Neural cell (in vitro differentiated cells): Measurements from ENCODE around the gene SPN. TPM values are rescaled to one million over a fixed set of nuclear protein-coding genes. Genes with fewer than 3 reads are reported as not detected.
"Not testable (repeated sequence)": the region's sequence is repeated elsewhere in the genome, so short reads cannot be mapped to it uniquely, and the experiment has no call there.

ENCODE experiments used
- H2AFZ ChIP-seq: fragments of 200-600, 300-800 bp; sonication (generic), shearing (Covaris generic); 2 replicates; pipeline ENCODE4 v1.6.0; 2014; ENCODE audit warnings: low read depth, mild to moderate bottlenecking, antibody characterized with exemption, low read length, moderate library complexity
- H3F3A ChIP-seq: fragments of 200-600 bp; shearing (Covaris generic); 2 replicates; pipeline ENCODE4 v1.6.1; 2016; ENCODE audit warnings: mild to moderate bottlenecking, moderate library complexity, mixed read lengths, antibody characterized with exemption, low read length; ENCODE audit not compliant: insufficient read depth, poor library complexity, severe bottlenecking
- H3K27ac ChIP-seq: fragments of 200-600, 300-800 bp; sonication (generic), shearing (Covaris generic); 2 replicates; pipeline ENCODE4 v1.5.1; 2014; ENCODE audit warnings: mild to moderate bottlenecking, low read length, moderate library complexity
- H3K27me3 ChIP-seq: fragments of 300-800, 200-600 bp; sonication (generic), shearing (Covaris generic); 2 replicates; pipeline ENCODE4 v1.6.0; 2014; ENCODE audit warnings: mild to moderate bottlenecking, low read depth, low read length, moderate library complexity; ENCODE audit not compliant: insufficient read depth
- H3K36me3 ChIP-seq: fragments of 300-800, 200-600 bp; sonication (generic), shearing (Covaris generic); 2 replicates; pipeline ENCODE4 v1.5.1; 2014; ENCODE audit warnings: mild to moderate bottlenecking, antibody characterized with exemption, low read length, moderate library complexity; ENCODE audit not compliant: insufficient read depth
- H3K4me2 ChIP-seq: fragments of 300-800, 200-600 bp; sonication (generic), shearing (Covaris generic); 2 replicates; pipeline ENCODE4 v1.6.0; 2014; ENCODE audit warnings: mild to moderate bottlenecking, low read length
- H3K4me3 ChIP-seq: fragments of 300-800, 200-600 bp; sonication (generic), shearing (Covaris generic); 2 replicates; pipeline ENCODE4 v1.5.1; 2014; ENCODE audit warnings: mild to moderate bottlenecking, low read length, moderate library complexity
- H3K79me2 ChIP-seq: fragments of 200-600 bp; shearing (Covaris generic); replicated peaks from 2 replicates; pipeline ENCODE4 v1.6.0; 2014; ENCODE audit warnings: mild to moderate bottlenecking, low read length, moderate library complexity; ENCODE audit not compliant: insufficient read depth
- H3K9ac ChIP-seq: fragments of 300-800, 200-600 bp; sonication (generic), shearing (Covaris generic); 2 replicates; pipeline ENCODE4 v1.6.1; 2016; ENCODE audit warnings: mild to moderate bottlenecking, low read length, mixed read lengths
- H3K9me2 ChIP-seq: fragments of 200-600 bp; shearing (Covaris generic); 2 replicates; pipeline ENCODE4 v1.6.1; 2016; ENCODE audit warnings: mild to moderate bottlenecking, low read length, mixed read lengths; ENCODE audit not compliant: insufficient read depth
- H3K9me3 ChIP-seq: fragments of 200-600, 300-800 bp; sonication (generic), shearing (Covaris generic); 2 replicates; pipeline ENCODE4 v1.6.1; 2016; ENCODE audit warnings: mild to moderate bottlenecking, mixed run types, low read length, moderate library complexity, mixed read lengths
- H4K20me1 ChIP-seq: fragments of 200-600 bp; shearing (Covaris generic); 2 replicates; pipeline ENCODE4 v1.6.1; 2016; ENCODE audit warnings: mild to moderate bottlenecking, mixed run types; ENCODE audit not compliant: insufficient read depth
- EP300 ChIP-seq: fragments of 450-650 bp; conservative IDR thresholded peaks from 2 replicates; pipeline ENCODE4 v1.6.1; 2014; ENCODE audit warnings: antibody characterized with exemption, mild to moderate bottlenecking, moderate library complexity; ENCODE audit not compliant: poor library complexity, severe bottlenecking
- EZH2 ChIP-seq: fragments of 200-600, 300-800 bp; shearing (Covaris generic), sonication (generic); IDR thresholded peaks from 2 replicates; pipeline ENCODE4 v1.6.1; 2014; ENCODE audit warnings: antibody characterized with exemption, low read length, borderline replicate concordance, mild to moderate bottlenecking; ENCODE audit not compliant: insufficient read depth, poor library complexity, severe bottlenecking
- MXI1 ChIP-seq: fragments of 450-650 bp; conservative IDR thresholded peaks from 2 replicates; pipeline ENCODE4 v1.6.1; 2014; ENCODE audit warnings: antibody characterized with exemption, mild to moderate bottlenecking; ENCODE audit not compliant: poor library complexity, severe bottlenecking
- RAD21 ChIP-seq: fragments of 450-650 bp; conservative IDR thresholded peaks from 2 replicates; pipeline ENCODE4 v1.6.1; 2014; ENCODE audit warnings: antibody characterized with exemption, mild to moderate bottlenecking, moderate library complexity
- TAF1 ChIP-seq: IDR thresholded peaks from 2 replicates; pipeline ENCODE4 v1.6.1; 2012; ENCODE audit warnings: low read depth
- polyA plus RNA-seq: library from polyadenylated mRNA; depleted of rRNA; stranded (reverse); fragments of >200 nt; gene quantifications from 2 replicates; pipeline ENCODE4 v1.2.3, GENCODE V29; 2014
- TF ChIP-seq, protein P1 (sequence below): IDR thresholded peaks from 2 replicates; pipeline ENCODE4 v1.6.1; 2012; ENCODE audit warnings: borderline replicate concordance
- TF ChIP-seq, protein P2 (sequence below): fragments of 450-650 bp; IDR thresholded peaks from 2 replicates; pipeline ENCODE4 v1.5.1; 2014; ENCODE audit warnings: antibody characterized with exemption, mild to moderate bottlenecking, moderate library complexity; ENCODE audit not compliant: poor library complexity, severe bottlenecking

The SPN gene
- polyA plus RNA-seq, 1 donor from 2014 or later: 0.09 TPM

DNA sequence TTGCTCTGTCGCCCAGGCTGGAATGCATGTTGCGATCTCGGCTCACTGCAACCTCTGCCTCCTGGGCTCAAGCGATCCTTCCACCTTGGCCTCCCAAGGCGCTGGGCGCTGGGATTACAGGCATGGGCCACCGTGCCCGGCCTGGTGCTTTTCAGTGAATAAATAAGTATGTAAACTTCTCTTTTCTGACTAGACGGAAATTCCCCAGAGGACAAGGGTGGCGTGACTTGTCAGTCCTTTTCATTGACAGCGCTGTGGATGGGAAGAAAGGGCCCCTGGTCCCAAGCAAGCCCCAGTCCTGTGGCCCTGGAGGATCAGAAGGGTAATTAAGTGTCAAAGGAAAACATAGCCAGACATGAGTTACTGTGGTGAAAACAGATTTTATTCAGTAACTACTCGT lies 9.6 kb upstream of the SPN start:
- no peaks in the 10 kb centered on the region for H3K9me3 ChIP-seq
- H3K4me2 ChIP-seq: no peak overlapping the region
- no peak overlapping the region for H3K4me3 ChIP-seq
- H4K20me1 ChIP-seq: no peaks in the 10 kb centered on the region
- H3F3A ChIP-seq: no peaks in the 10 kb centered on the region
- no peak for TF ChIP-seq RAD21
- no peak for TF ChIP-seq TAF1
- no peak overlapping the region for H3K27ac ChIP-seq
- H3K9me2 ChIP-seq: no peaks in the 10 kb centered on the region
- no peaks in the 10 kb centered on the region for H3K27me3 ChIP-seq
- no peaks in the 10 kb centered on the region for H3K36me3 ChIP-seq
- H3K79me2 ChIP-seq: no peaks in the 10 kb centered on the region
- no peak overlapping the region for H3K9ac ChIP-seq
- no peak overlapping the region for H2AFZ ChIP-seq

DNA sequence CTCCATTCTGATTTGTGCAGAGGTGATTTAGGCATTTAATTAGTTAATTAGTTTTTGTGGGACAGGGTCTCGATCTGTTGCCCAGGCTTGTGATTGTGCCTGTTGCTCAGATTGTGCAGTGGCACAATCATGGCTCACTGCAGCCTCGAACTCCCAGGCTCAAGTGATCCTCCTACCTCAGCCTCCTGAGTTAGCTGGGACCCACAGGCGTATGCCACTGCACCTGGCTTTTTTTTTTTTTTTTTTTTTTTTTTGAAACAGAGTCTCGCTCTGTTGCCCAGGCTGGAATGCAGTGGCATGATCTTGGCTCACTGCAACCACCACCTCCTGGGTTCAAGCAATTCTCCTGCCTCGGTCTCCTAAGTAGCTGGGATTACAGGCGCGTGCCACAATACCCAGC lies 9.2 kb upstream of the SPN start:
- H3K4me3 ChIP-seq, H3K9ac ChIP-seq, H3K9me3 ChIP-seq, H3K79me2 ChIP-seq, H3K27me3 ChIP-seq, H2AFZ ChIP-seq, H3K9me2 ChIP-seq, H3K27ac ChIP-seq, H3F3A ChIP-seq, H3K36me3 ChIP-seq, H3K4me2 ChIP-seq, H4K20me1 ChIP-seq: not testable (repeated sequence)

DNA sequence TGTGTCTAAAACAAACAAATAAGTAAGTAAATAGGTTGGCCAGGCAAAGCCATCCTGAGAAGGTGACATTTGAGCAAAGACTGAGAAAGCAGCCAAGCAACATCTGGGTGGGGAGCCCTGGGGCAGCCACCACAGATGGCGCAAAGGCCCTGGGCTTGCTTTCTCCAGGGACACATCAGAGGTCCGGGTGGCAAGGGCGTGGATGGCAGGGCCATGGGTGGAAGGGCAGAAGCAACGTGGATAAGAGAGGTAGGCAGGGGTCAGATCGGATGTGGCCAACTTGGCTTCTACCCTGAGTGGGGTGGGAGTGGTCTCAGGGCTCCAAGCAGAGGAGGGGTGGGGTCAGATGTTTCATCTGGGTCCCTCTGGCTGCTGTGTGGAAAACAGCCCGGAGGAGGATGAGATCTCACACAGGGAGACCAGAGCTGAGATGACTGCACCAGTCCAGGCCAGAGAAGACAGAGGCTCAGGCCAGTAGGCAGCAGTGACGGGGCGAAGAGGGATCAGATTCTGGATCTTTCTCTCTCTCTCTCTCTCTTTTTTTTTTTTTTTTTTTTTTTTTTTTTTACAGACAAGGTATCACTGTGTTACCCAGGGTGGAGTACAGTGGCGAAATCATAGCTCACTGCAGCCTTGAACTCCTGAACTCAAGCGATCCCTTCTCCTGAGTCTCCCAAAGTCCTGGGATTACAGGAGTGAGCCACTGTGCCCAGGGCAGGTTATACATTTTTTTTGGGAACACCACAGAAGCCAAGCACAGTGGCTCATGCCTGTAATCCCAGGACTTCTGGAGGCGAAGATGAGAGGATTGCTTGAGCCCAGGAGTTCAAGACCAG lies 6.1 kb upstream of the SPN start:
- Histone ChIP-seq H3F3A (no peaks in the 10 kb centered on the region), H3K79me2 (no peaks in the 10 kb centered on the region), H3K9ac (no peak overlapping the region), H3K36me3 (no peaks in the 10 kb centered on the region), H3K27ac (no peak overlapping the region), H3K4me3 (no peak overlapping the region), H3K9me2 (no peaks in the 10 kb centered on the region), H3K4me2 (no peak overlapping the region), H3K9me3 (no peaks in the 10 kb centered on the region), H3K27me3 (no peaks in the 10 kb centered on the region), H2AFZ (no peak overlapping the region), H4K20me1 (no peaks in the 10 kb centered on the region)
- TF ChIP-seq EP300 (no peak), TAF1 (no peak), EZH2 (no peak), MXI1 (no peak)
- TF ChIP-seq, protein P1, sequence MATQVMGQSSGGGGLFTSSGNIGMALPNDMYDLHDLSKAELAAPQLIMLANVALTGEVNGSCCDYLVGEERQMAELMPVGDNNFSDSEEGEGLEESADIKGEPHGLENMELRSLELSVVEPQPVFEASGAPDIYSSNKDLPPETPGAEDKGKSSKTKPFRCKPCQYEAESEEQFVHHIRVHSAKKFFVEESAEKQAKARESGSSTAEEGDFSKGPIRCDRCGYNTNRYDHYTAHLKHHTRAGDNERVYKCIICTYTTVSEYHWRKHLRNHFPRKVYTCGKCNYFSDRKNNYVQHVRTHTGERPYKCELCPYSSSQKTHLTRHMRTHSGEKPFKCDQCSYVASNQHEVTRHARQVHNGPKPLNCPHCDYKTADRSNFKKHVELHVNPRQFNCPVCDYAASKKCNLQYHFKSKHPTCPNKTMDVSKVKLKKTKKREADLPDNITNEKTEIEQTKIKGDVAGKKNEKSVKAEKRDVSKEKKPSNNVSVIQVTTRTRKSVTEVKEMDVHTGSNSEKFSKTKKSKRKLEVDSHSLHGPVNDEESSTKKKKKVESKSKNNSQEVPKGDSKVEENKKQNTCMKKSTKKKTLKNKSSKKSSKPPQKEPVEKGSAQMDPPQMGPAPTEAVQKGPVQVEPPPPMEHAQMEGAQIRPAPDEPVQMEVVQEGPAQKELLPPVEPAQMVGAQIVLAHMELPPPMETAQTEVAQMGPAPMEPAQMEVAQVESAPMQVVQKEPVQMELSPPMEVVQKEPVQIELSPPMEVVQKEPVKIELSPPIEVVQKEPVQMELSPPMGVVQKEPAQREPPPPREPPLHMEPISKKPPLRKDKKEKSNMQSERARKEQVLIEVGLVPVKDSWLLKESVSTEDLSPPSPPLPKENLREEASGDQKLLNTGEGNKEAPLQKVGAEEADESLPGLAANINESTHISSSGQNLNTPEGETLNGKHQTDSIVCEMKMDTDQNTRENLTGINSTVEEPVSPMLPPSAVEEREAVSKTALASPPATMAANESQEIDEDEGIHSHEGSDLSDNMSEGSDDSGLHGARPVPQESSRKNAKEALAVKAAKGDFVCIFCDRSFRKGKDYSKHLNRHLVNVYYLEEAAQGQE: no peak
- TF ChIP-seq, protein P2, sequence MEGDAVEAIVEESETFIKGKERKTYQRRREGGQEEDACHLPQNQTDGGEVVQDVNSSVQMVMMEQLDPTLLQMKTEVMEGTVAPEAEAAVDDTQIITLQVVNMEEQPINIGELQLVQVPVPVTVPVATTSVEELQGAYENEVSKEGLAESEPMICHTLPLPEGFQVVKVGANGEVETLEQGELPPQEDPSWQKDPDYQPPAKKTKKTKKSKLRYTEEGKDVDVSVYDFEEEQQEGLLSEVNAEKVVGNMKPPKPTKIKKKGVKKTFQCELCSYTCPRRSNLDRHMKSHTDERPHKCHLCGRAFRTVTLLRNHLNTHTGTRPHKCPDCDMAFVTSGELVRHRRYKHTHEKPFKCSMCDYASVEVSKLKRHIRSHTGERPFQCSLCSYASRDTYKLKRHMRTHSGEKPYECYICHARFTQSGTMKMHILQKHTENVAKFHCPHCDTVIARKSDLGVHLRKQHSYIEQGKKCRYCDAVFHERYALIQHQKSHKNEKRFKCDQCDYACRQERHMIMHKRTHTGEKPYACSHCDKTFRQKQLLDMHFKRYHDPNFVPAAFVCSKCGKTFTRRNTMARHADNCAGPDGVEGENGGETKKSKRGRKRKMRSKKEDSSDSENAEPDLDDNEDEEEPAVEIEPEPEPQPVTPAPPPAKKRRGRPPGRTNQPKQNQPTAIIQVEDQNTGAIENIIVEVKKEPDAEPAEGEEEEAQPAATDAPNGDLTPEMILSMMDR: no peak
